ENCODE results near the gene IER5L.

Gene IER5L

GRCh38 chr9:129142138-129142935 lies 35.7 kb downstream of the IER5L start:
- Histone ChIP-seq H3K4me1 (peaks cover 38% of the 10 kb centered on the region), H3K36me3 (ENCODE audit: control insufficient read depth, insufficient read depth, low read length) (no peaks in the 10 kb centered on the region), H3K27ac (peak overlapping the region; percentile 100), H3K9ac (no peak overlapping the region), H3K9me3 (ENCODE audit: control insufficient read depth, low read length) (no peaks in the 10 kb centered on the region), H3K79me2 (peaks cover 8% of the 10 kb centered on the region), H3K27me3 (ENCODE audit: control insufficient read depth, insufficient read depth, low read length) (no peaks in the 10 kb centered on the region), H2AFZ (no peak overlapping the region), H3K4me2 (ENCODE audit: low read length) (no peak overlapping the region), H3K4me3 (ENCODE audit: low read depth, low read length) (peak overlapping the region; percentile 18)
- no peak for TF ChIP-seq CTCF (IDR thresholded peaks at IDR 0.05)

GRCh38 chr9:129141066-129142041 lies 36.7 kb downstream of the IER5L start:
- Histone ChIP-seq H3K4me3 (ENCODE audit: low read depth, low read length) (peak overlapping the region; percentile 43), H3K4me2 (ENCODE audit: low read length) (peak overlapping the region; percentile 83), H3K4me1 (peaks cover 38% of the 10 kb centered on the region), H3K9ac (no peak overlapping the region), H3K36me3 (ENCODE audit: control insufficient read depth, insufficient read depth, low read length) (no peaks in the 10 kb centered on the region), H2AFZ (no peak overlapping the region), H3K9me3 (ENCODE audit: control insufficient read depth, low read length) (no peaks in the 10 kb centered on the region), H3K27me3 (ENCODE audit: control insufficient read depth, insufficient read depth, low read length) (no peaks in the 10 kb centered on the region), H3K79me2 (peaks cover 8% of the 10 kb centered on the region), H3K27ac (peak overlapping the region; percentile 100)
- TF ChIP-seq CTCF (IDR thresholded peaks at IDR 0.05) = no peak

GRCh38 chr9:129140397-129141065 lies 37.5 kb downstream of the IER5L start:
- Histone ChIP-seq H3K4me3 (ENCODE audit: low read depth, low read length) (peak overlapping the region; percentile 69), H3K79me2 (peaks cover 8% of the 10 kb centered on the region), H3K27ac (peak overlapping the region; percentile 100), H2AFZ (peak overlapping the region; percentile 45), H3K4me2 (ENCODE audit: low read length) (peak overlapping the region; percentile 83), H3K27me3 (ENCODE audit: control insufficient read depth, insufficient read depth, low read length) (no peaks in the 10 kb centered on the region), H3K4me1 (peaks cover 38% of the 10 kb centered on the region), H3K9ac (peak overlapping the region; percentile 74), H3K9me3 (ENCODE audit: control insufficient read depth, low read length) (no peaks in the 10 kb centered on the region), H3K36me3 (ENCODE audit: control insufficient read depth, insufficient read depth, low read length) (no peaks in the 10 kb centered on the region)
- TF ChIP-seq CTCF (IDR thresholded peaks at IDR 0.05) = no peak

GRCh38 chr9:129139993-129140396 lies 38.1 kb downstream of the IER5L start:
- Histone ChIP-seq H3K4me1 (peaks cover 38% of the 10 kb centered on the region), H3K27me3 (ENCODE audit: control insufficient read depth, insufficient read depth, low read length) (no peaks in the 10 kb centered on the region), H3K4me2 (ENCODE audit: low read length) (peak overlapping the region; percentile 79), H3K4me3 (ENCODE audit: low read depth, low read length) (peak overlapping the region; percentile 69), H3K9me3 (ENCODE audit: control insufficient read depth, low read length) (no peaks in the 10 kb centered on the region), H3K9ac (peak overlapping the region; percentile 74), H3K79me2 (peaks cover 8% of the 10 kb centered on the region), H3K36me3 (ENCODE audit: control insufficient read depth, insufficient read depth, low read length) (no peaks in the 10 kb centered on the region), H3K27ac (peak overlapping the region; percentile 100), H2AFZ (peak overlapping the region; percentile 45)
- no peak for TF ChIP-seq CTCF (IDR thresholded peaks at IDR 0.05)

Measured in parathyroid adenoma (tissue), 2 donors.